Psoas muscle (tissue), 8 donors: ENCODE results near the gene NEK7. TPM values are rescaled to one million over a fixed set of nuclear protein-coding genes. Genes with fewer than 3 reads are reported as not detected.

Experiments
- ATAC-seq, 4 donors: fragments of 200-7000 bp; cut with Tn5 transposase; one replicate each; pipeline ENCODE4 v1.9.1; 2020; ENCODE audit warnings: moderate library complexity in 3 of 4, mild to moderate bottlenecking in 2 of 4
- DNase-seq, 2 donors: peaks; one replicate each; pipeline ENCODE4 v3.0.0-alpha.2; 2020
- H3K27ac ChIP-seq: fragments of 200-600 bp; one replicate; pipeline ENCODE4 v1.8.0; 2022
- H3K27me3 ChIP-seq, 3 donors: fragments of 200-600 bp in 1 of 3; one replicate each; pipeline versions ENCODE4 v1.6.1 to v1.8.0; 2013 to 2022; ENCODE audit warnings: low read length in 2 of 3, mild to moderate bottlenecking in 2 of 3, moderate library complexity in 1 of 3; ENCODE audit not compliant: insufficient read depth in 3 of 3
- H3K36me3 ChIP-seq, 2 donors: fragments of 200-600 bp in 1 of 2; one replicate each; pipeline versions ENCODE4 v1.6.1 to v1.8.0; 2013 to 2022; ENCODE audit warnings: low read depth in 1 of 2, mild to moderate bottlenecking in 1 of 2, moderate library complexity in 1 of 2; ENCODE audit not compliant: insufficient read depth in 1 of 2
- H3K4me1 ChIP-seq: fragments of 200-600 bp; one replicate; pipeline ENCODE4 v1.8.0; 2022
- H3K4me3 ChIP-seq: fragments of 200-600 bp; one replicate; pipeline ENCODE4 v1.8.0; 2022; ENCODE audit warnings: mild to moderate bottlenecking
- H3K9me3 ChIP-seq: fragments of 200-600 bp; one replicate; pipeline ENCODE4 v1.8.0; 2022
- WGBS, 3 donors: extraction: QIAGEN DNeasy Blood & Tissue Kit; methylation state at CpG; one replicate each; pipeline versions ENCODE4 v1.1.6 to v1.1.7; 2013; 5-methylcytosine and 5-hydroxymethylcytosine counted together
- intact Hi-C, 2 donors: fragments of 100-400 bp; cut with DNase I; formaldehyde crosslinking; loops; one replicate each; pipeline versions ENCODE4 v1.11.0 to v1.14.2; 2022
- polyA plus RNA-seq, 3 donors: library from polyadenylated mRNA; stranded (reverse); fragments of 200-250 nt; gene quantifications; one replicate each; pipeline ENCODE4 v1.2.3, GENCODE V29; 2013
- total RNA-seq, 4 donors: library from RNA; stranded (reverse); fragmentation: NEBNext Ultra II Directional in 2 of 4; extraction: Animal tissue kit (Norgen Biotek cat#: 25700) in 2 of 4; gene quantifications; one replicate each; pipeline versions ENCODE4 v1.2.1 to v1.2.4, GENCODE V29; 2021 to 2023
- TF ChIP-seq, protein P1 (sequence below): fragments of 200-600 bp; IDR thresholded peaks from one replicate; pipeline ENCODE4 v1.8.0; 2022; ENCODE audit warnings: antibody characterized with exemption
- donor health status: healthy with polysubstance abuse.
- donor health status: DM: no; HTN: no; CAD: no; lungs with moderate emphysema.
- donor health status: Bipolar disorder and iron deficiency.
- donor health status: healthy.
- donor health status: DM: yes; HTN: yes; CAD: no.
- donor health status: DM: no; HTN: no; CAD: no.
- donor health status: DM: no; HTN: no; CAD: no.
- donor health status: DM: yes; HTN: yes; CAD: no.

Gene NEK7
- total and polyA plus RNA-seq, 7 donors: 10.1 to 88.2 (median 61.3) TPM

DNA sequence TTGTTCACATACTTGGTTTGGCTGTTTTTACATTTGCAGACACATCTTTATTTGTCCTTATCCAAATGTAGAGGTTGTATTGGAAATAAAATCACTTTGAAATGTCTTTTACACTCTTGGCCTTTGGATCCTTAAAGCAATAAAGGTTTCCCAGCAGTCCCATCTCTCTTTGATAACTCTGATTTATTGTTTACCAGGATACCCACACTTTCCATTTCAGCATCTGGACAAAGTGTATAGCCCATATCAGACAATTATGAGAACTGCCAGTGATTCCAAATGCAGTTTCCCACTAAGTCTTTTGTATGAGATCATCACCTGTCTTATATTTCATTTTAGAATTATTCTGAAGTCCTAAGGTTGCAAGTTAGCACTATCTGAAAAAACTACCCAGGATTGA is 114.7 kb downstream of the NEK7 start:
- intact Hi-C loops: no loop called here
- DNase-seq (no peak), ATAC-seq (no peak)
- Histone ChIP-seq H3K36me3 (no peaks in the 10 kb centered on the region), H3K27ac (no peak overlapping the region), H3K27me3 (no peaks in the 10 kb centered on the region), H3K4me1 (no peaks in the 10 kb centered on the region), H3K9me3 (no peaks in the 10 kb centered on the region), H3K4me3 (no peak overlapping the region)
- TF ChIP-seq, protein P1, sequence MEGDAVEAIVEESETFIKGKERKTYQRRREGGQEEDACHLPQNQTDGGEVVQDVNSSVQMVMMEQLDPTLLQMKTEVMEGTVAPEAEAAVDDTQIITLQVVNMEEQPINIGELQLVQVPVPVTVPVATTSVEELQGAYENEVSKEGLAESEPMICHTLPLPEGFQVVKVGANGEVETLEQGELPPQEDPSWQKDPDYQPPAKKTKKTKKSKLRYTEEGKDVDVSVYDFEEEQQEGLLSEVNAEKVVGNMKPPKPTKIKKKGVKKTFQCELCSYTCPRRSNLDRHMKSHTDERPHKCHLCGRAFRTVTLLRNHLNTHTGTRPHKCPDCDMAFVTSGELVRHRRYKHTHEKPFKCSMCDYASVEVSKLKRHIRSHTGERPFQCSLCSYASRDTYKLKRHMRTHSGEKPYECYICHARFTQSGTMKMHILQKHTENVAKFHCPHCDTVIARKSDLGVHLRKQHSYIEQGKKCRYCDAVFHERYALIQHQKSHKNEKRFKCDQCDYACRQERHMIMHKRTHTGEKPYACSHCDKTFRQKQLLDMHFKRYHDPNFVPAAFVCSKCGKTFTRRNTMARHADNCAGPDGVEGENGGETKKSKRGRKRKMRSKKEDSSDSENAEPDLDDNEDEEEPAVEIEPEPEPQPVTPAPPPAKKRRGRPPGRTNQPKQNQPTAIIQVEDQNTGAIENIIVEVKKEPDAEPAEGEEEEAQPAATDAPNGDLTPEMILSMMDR: no peak

DNA sequence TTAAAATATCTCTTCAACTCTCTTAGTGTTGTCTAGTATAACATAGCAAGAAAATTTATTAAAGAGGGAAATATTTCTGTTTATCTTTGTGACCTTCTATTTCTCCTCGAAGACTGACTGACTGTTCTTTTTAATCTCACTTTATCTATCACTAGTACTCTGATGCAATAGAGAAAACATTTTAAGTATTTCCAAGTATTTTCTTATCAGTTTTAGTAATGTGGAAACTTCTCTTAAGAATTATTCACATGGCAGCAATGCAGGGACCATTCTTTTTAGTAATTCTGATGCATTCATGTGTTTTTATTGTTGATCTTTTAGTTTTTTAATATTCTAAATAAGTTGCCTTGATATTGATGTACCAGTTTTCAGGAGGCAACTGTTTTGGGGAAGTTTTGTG is 115.7 kb downstream of the NEK7 start:
- ATAC-seq: no peak
- TF ChIP-seq, protein P1: no peak
- Histone ChIP-seq H3K9me3 (no peaks in the 10 kb centered on the region), H3K27ac (no peak overlapping the region), H3K4me3 (no peak overlapping the region), H3K27me3 (no peaks in the 10 kb centered on the region), H3K4me1 (no peaks in the 10 kb centered on the region), H3K36me3 (no peaks in the 10 kb centered on the region)
- no peak for DNase-seq
- intact Hi-C loops: no loop called here
- 81 to 94% (median 83%) methylated on average over 1 of the region's 1 CpG for WGBS, 3 donors

DNA sequence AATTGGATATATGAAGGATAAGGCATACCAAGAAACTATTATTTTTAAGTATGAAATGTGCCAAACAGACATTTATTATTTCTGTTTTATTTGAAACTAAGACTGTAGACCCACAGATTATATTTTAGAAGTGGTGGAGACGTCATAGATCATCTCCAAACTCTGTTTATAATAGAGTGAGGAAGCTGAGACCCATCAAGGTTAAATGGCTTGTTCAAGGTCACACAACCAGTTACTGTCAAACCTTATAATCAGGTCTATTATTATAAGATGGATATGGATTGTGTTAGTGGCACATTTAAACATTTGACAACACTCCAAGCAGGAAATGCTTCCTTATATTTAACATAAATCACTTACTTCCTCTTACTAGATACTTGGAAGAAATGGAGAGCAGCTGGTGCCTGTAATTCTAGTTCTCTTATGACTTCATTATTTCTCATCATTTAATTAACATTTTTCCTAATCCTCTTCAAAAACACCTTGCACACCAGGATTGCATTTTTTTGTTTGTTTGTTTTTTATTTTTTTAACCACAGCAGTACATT is 117.0 kb downstream of the NEK7 start:
- Histone ChIP-seq H3K36me3 (no peaks in the 10 kb centered on the region), H3K27ac (no peak overlapping the region), H3K9me3 (no peaks in the 10 kb centered on the region), H3K27me3 (no peaks in the 10 kb centered on the region), H3K4me1 (no peaks in the 10 kb centered on the region), H3K4me3 (no peak overlapping the region)
- TF ChIP-seq, protein P1: no peak
- DNase-seq (no peak), ATAC-seq (no peak)
- WGBS, 3 donors: 80 to 97% (median 90%) methylated on average over 1 of the region's 1 CpG
- intact Hi-C loops: no loop called here

DNA sequence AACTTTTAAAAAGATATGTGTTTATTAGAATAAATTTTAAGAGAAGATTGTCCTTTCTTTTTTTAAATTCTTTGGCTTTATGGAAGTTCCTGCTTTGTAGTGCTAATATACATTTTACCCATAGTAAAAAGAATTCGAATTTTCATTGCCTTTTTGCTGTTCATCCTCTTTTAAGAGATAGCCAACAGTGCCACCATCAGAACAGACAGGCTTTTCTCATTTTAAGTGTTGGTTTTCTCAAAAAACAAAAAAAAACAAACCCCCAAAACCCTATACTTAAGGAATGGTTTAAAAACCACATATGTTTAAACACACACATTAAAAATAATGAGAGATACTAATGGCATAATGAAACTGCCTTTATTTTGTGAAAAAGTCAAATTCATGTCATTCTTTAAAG is 118.8 kb downstream of the NEK7 start:
- Histone ChIP-seq H3K4me3 (no peak overlapping the region), H3K27ac (no peak overlapping the region), H3K27me3 (no peaks in the 10 kb centered on the region), H3K9me3 (no peaks in the 10 kb centered on the region), H3K4me1 (no peaks in the 10 kb centered on the region), H3K36me3 (no peaks in the 10 kb centered on the region)
- DNase-seq: no peak
- no peak for ATAC-seq
- WGBS, 3 donors: 84 to 85% (median 85%) methylated on average over 1 of the region's 1 CpG
- intact Hi-C loops: no loop called here
- TF ChIP-seq, protein P1: no peak

DNA sequence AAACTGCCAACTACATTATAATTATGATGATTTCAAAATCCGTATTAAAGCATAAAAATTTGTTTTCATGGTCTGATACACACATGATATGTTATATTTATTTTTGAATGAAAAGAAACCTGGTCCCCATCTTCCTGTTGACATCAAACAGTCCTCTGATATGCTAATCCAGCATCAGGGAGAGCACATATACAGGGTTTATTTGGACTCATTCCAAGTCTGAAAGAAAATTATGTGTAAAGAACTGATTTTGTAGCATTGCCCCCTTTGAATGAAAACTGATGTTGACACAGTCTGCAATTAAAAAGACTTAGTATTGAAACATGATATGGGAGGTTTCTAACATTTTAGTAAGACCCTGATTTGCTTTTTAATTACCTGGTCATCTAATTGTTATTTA is 119.4 kb downstream of the NEK7 start:
- Histone ChIP-seq H3K27ac (no peak overlapping the region), H3K4me1 (no peaks in the 10 kb centered on the region), H3K9me3 (no peaks in the 10 kb centered on the region), H3K4me3 (no peak overlapping the region), H3K36me3 (no peaks in the 10 kb centered on the region), H3K27me3 (no peaks in the 10 kb centered on the region)
- no peak for ATAC-seq
- TF ChIP-seq, protein P1: no peak
- DNase-seq: no peak
- 75 to 89% (median 85%) methylated on average over 1 of the region's 1 CpG for WGBS, 3 donors
- intact Hi-C loops: no loop called here
